CD14-positive monocyte (primary cell): Measurements from ENCODE around the gene BLTP3B. TPM values are rescaled to one million over a fixed set of nuclear protein-coding genes. Genes with fewer than 3 reads are reported as not detected.

Source experiments
- DNase-seq, 3 donors: peaks; one replicate each; pipeline ENCODE4 v3.0.0-alpha.2; 2011 to 2022
- H2AFZ ChIP-seq: 2 replicates; pipeline ENCODE4 v1.6.0; 2012; ENCODE audit warnings: mild to moderate bottlenecking, low read depth, low read length, inconsistent platforms; ENCODE audit not compliant: insufficient read depth, poor library complexity, severe bottlenecking
- H3K27ac ChIP-seq, 2 donors: 1 replicate in 1 of 2; 2 replicates in 1 of 2; pipeline ENCODE4 v1.5.1; 2012 to 2013; ENCODE audit warnings: low read length in 2 of 2, control low read depth in 1 of 2, inconsistent platforms in 1 of 2, low read depth in 1 of 2, mild to moderate bottlenecking in 1 of 2
- H3K27me3 ChIP-seq, 2 donors: one replicate each; pipeline versions ENCODE4 v1.6.0 to v1.6.1; 2011 to 2013; ENCODE audit warnings: low read length in 2 of 2; ENCODE audit not compliant: control insufficient read depth in 2 of 2, insufficient read depth in 2 of 2
- H3K36me3 ChIP-seq, 2 donors: replicated peaks in 1 of 2; 1 replicate in 1 of 2; 2 replicates in 1 of 2; pipeline versions ENCODE4 v1.5.1 to v1.6.1; 2012 to 2013; ENCODE audit warnings: low read length in 2 of 2, control low read depth in 1 of 2, inconsistent platforms in 1 of 2, mild to moderate bottlenecking in 1 of 2; ENCODE audit not compliant: insufficient read depth in 2 of 2, control insufficient read depth in 1 of 2
- H3K4me1 ChIP-seq, 2 donors: 1 replicate in 1 of 2; 2 replicates in 1 of 2; pipeline versions ENCODE4 v1.5.1 to v1.6.1; 2012 to 2013; ENCODE audit warnings: low read length in 2 of 2, control low read depth in 1 of 2, inconsistent platforms in 1 of 2, mild to moderate bottlenecking in 1 of 2, moderate library complexity in 1 of 2; ENCODE audit not compliant: insufficient read depth in 2 of 2, control insufficient read depth in 1 of 2
- H3K4me2 ChIP-seq: replicated peaks from 2 replicates; pipeline ENCODE3; 2012; ENCODE audit warnings: low read length, moderate library complexity, mild to moderate bottlenecking; ENCODE audit not compliant: poor library complexity, severe bottlenecking; ENCODE audit errors: extremely low read depth
- H3K4me3 ChIP-seq, 3 experiments: fragments of 200-600 bp in 1 of 3; sonication (generic) in 1 of 3; replicated peaks in 1 of 3; 1 replicate in 2 of 3; 2 replicates in 1 of 3; pipeline ENCODE4 v1.5.1; 2011 to 2013; ENCODE audit warnings: low read length in 3 of 3, mild to moderate bottlenecking in 3 of 3, control low read depth in 2 of 3, low read depth in 2 of 3, inconsistent platforms in 1 of 3, moderate library complexity in 1 of 3
- H3K79me2 ChIP-seq: 2 replicates; pipeline ENCODE4 v1.6.0; 2012; ENCODE audit warnings: mild to moderate bottlenecking, control low read depth, inconsistent platforms, low read length, moderate library complexity; ENCODE audit not compliant: insufficient read depth
- H3K9ac ChIP-seq: 2 replicates; pipeline ENCODE4 v1.6.0; 2017; ENCODE audit warnings: low read length, mild to moderate bottlenecking; ENCODE audit not compliant: insufficient read depth, poor library complexity, severe bottlenecking
- H3K9me3 ChIP-seq, 2 donors: replicated peaks in 1 of 2; 1 replicate in 1 of 2; 2 replicates in 1 of 2; pipeline versions ENCODE4 v1.5.1 to v1.6.1; 2012 to 2013; ENCODE audit warnings: low read length in 2 of 2, control low read depth in 1 of 2; ENCODE audit not compliant: control insufficient read depth in 1 of 2, insufficient read depth in 1 of 2
- H4K20me1 ChIP-seq: 2 replicates; pipeline ENCODE4 v1.6.0; 2012; ENCODE audit warnings: mild to moderate bottlenecking, low read length, control low read depth, moderate library complexity; ENCODE audit not compliant: insufficient read depth
- H3K27ac Mint-ChIP-seq, 7 donors: one replicate each; pipeline ENCODE4 v1.8.0; 2020; ENCODE audit warnings: mild to moderate bottlenecking in 7 of 7, mixed read lengths in 7 of 7, moderate library complexity in 6 of 7, inconsistent platforms in 2 of 7
- H3K27me3 Mint-ChIP-seq, 3 donors: one replicate each; pipeline ENCODE4 v1.8.0; 2021 to 2022; ENCODE audit warnings: low read depth in 3 of 3, mild to moderate bottlenecking in 3 of 3, mixed read lengths in 3 of 3, moderate library complexity in 3 of 3, inconsistent platforms in 1 of 3
- H3K36me3 Mint-ChIP-seq, 2 donors: one replicate each; pipeline ENCODE4 v1.8.0; 2020; ENCODE audit warnings: mixed read lengths in 2 of 2, inconsistent platforms in 1 of 2, mild to moderate bottlenecking in 1 of 2
- H3K4me1 Mint-ChIP-seq: one replicate; pipeline ENCODE4 v1.8.0; 2020; ENCODE audit warnings: mild to moderate bottlenecking, mixed read lengths
- H3K4me3 Mint-ChIP-seq, 2 donors: one replicate each; pipeline ENCODE4 v1.8.0; 2020; ENCODE audit warnings: mild to moderate bottlenecking in 2 of 2, mixed read lengths in 2 of 2, moderate library complexity in 1 of 2
- H3K9me3 Mint-ChIP-seq, 7 donors: one replicate each; pipeline ENCODE4 v1.8.0; 2020 to 2022; ENCODE audit warnings: mixed read lengths in 7 of 7, mild to moderate bottlenecking in 6 of 7, moderate library complexity in 6 of 7, inconsistent platforms in 2 of 7
- WGBS: methylation state at CpG from one replicate; pipeline ENCODE4 v1.1.5; 2013; ENCODE audit warnings: missing lambda C conversion rate; ENCODE audit not compliant: insufficient coverage; 5-methylcytosine and 5-hydroxymethylcytosine counted together
- intact Hi-C, 2 donors: fragments of 100-400 bp; cut with micrococcal nuclease; formaldehyde crosslinking; loops; one replicate each; pipeline versions ENCODE4 v1.15.0 to v1.15.1; 2023
- polyA plus RNA-seq, 3 donors: library from polyadenylated mRNA; depleted of rRNA in 1 of 3; unstranded in 2 of 3; stranded (reverse) in 1 of 3; fragments of 300-500 nt in 2 of 3; fragments of >200 nt in 1 of 3; fragmentation: Illumina TruSeq in 2 of 3; gene quantifications; 1 replicate in 2 of 3; 2 replicates in 1 of 3; pipeline ENCODE4 v1.2.3, GENCODE V29; 2012 to 2021
- TF ChIP-seq, protein P1 (sequence below): fragments of 200-600 bp; IDR thresholded peaks from one replicate; pipeline ENCODE4 v1.8.0; 2022; ENCODE audit warnings: antibody characterized with exemption, mild to moderate bottlenecking

The BLTP3B gene
- polyA plus RNA-seq, 3 donors, result 22.0 to 42.5 (median 33.4) TPM

DNA sequence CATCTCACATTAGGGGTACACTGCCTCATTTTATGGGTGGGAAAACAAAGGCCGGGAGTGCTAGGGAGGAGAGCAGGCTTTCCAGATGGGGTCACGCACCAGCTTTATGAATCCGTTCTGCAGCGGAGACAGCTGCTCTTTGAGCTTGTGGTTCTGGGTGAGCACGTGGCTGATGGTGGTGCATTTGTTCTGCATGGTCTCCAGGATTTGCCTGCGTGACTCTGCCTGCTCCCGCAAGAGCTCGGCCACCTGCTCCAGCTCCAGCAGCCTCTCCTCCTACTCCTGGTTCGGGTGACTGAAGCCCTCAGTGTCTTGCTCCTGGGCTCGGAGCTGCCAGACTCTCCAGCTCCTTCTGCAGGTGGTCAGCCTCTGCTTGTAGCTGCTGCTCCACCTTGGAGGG, 23.6 kb upstream of the BLTP3B start:
- no peaks in the 10 kb centered on the region for H3K36me3 ChIP-seq
- H3K9me3 Mint-ChIP-seq, result peaks cover 0 to 3% (median 0%) of the 10 kb centered on the region in 7 donors
- no peak for DNase-seq
- H2AFZ ChIP-seq, result no peak overlapping the region
- no peak overlapping the region for H3K4me3 Mint-ChIP-seq
- peaks cover 9% of the 10 kb centered on the region in 2 donors for H3K4me1 ChIP-seq
- no peak overlapping the region for H3K4me2 ChIP-seq
- H3K27ac ChIP-seq, result no peak overlapping the region
- peaks cover 11% of the 10 kb centered on the region for H3K4me1 Mint-ChIP-seq
- H3K27me3 ChIP-seq, result no peaks in the 10 kb centered on the region
- no peak overlapping the region for H3K4me3 ChIP-seq
- H3K36me3 Mint-ChIP-seq, result no peaks in the 10 kb centered on the region
- peaks cover 2% of the 10 kb centered on the region in 3 donors for H3K27me3 Mint-ChIP-seq
- no peaks in the 10 kb centered on the region for H3K79me2 ChIP-seq
- no peak overlapping the region for H3K9ac ChIP-seq
- 97% methylated on average over 9 of the region's 10 CpGs for WGBS
- TF ChIP-seq, protein P1, sequence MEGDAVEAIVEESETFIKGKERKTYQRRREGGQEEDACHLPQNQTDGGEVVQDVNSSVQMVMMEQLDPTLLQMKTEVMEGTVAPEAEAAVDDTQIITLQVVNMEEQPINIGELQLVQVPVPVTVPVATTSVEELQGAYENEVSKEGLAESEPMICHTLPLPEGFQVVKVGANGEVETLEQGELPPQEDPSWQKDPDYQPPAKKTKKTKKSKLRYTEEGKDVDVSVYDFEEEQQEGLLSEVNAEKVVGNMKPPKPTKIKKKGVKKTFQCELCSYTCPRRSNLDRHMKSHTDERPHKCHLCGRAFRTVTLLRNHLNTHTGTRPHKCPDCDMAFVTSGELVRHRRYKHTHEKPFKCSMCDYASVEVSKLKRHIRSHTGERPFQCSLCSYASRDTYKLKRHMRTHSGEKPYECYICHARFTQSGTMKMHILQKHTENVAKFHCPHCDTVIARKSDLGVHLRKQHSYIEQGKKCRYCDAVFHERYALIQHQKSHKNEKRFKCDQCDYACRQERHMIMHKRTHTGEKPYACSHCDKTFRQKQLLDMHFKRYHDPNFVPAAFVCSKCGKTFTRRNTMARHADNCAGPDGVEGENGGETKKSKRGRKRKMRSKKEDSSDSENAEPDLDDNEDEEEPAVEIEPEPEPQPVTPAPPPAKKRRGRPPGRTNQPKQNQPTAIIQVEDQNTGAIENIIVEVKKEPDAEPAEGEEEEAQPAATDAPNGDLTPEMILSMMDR, result no peak
- no peak overlapping the region for H3K27ac Mint-ChIP-seq
- no peaks in the 10 kb centered on the region for H4K20me1 ChIP-seq
- H3K9me3 ChIP-seq, result no peaks in the 10 kb centered on the region
- intact Hi-C loops, result no loop called here

DNA sequence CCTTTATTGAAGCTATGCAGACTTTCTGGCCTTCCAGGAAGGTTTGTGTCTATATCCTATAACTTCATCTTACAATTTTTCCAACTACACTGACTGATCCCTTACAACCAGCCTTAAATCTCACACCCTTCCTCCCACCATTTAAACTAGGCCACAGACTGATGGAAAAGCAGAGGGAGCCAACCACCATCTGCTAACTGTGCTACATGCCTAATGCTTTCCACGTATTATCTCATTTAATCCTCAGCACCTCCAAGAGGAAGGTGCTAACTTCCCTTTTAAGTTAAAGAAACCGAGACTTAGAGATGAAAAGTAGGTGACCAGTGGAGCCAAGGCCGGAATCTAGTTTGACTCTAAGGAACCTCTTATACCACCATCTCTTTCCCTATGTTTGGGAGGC, 22.7 kb upstream of the BLTP3B start:
- TF ChIP-seq, protein P1, result no peak
- Mint-ChIP-seq H3K4me3 (no peak overlapping the region), H3K36me3 (no peaks in the 10 kb centered on the region), H3K27ac (no peak overlapping the region), H3K4me1 (peaks cover 11% of the 10 kb centered on the region), H3K9me3 (peaks cover 0 to 2% (median 0%) of the 10 kb centered on the region in 7 donors), H3K27me3 (peaks cover 2% of the 10 kb centered on the region in 3 donors)
- no peak overlapping the region for H3K27ac ChIP-seq
- H3K36me3 ChIP-seq, result no peaks in the 10 kb centered on the region
- H3K9ac ChIP-seq, result no peak overlapping the region
- H3K9me3 ChIP-seq, result no peaks in the 10 kb centered on the region
- H3K79me2 ChIP-seq, result no peaks in the 10 kb centered on the region
- no peak overlapping the region for H3K4me3 ChIP-seq
- WGBS, result no CpG with 5 or more reads among the region's 3 CpGs
- no peaks in the 10 kb centered on the region for H3K27me3 ChIP-seq
- peaks cover 9% of the 10 kb centered on the region in 2 donors for H3K4me1 ChIP-seq
- no peak for DNase-seq
- H2AFZ ChIP-seq, result no peak overlapping the region
- H3K4me2 ChIP-seq, result no peak overlapping the region
- H4K20me1 ChIP-seq, result no peaks in the 10 kb centered on the region
- intact Hi-C loops, result no loop called here
